SK-N-SH (cell line): Measurements from ENCODE around the gene DR1. TPM values are rescaled to one million over a fixed set of nuclear protein-coding genes. Genes with fewer than 3 reads are reported as not detected.

Experiments
- CTCF ChIA-PET: fragments of 300-600, 350-600 bp; formaldehyde crosslinking; extraction: SDS; loops from one replicate; lab custom pipeline; 2021; lab: Yijun Ruan, JAX
- POLR2A ChIA-PET: fragments of 350-600 bp; sonication (Branson Sonifier 250); formaldehyde crosslinking; extraction: SDS; loops from one replicate; lab custom pipeline; 2020; ENCODE audit warnings: antibody characterized with exemption, inconsistent platforms; lab: Yijun Ruan, JAX
- DNase-seq: peaks from one replicate; pipeline ENCODE4 v3.0.0; 2012
- H2AFZ ChIP-seq: fragments of 200-600 bp; sonication (generic); 2 replicates; pipeline ENCODE4 v1.8.1; 2016; ENCODE audit warnings: antibody characterized with exemption, mild to moderate bottlenecking, low read depth
- H3F3A ChIP-seq: fragments of 200-600 bp; sonication (generic); replicated peaks from 2 replicates; pipeline ENCODE3; 2016; ENCODE audit warnings: antibody characterized with exemption, mild to moderate bottlenecking; ENCODE audit not compliant: insufficient read depth
- H3K27ac ChIP-seq, 2 experiments: fragments of 200-500 bp in 1 of 2; fragments of 200-600 bp in 1 of 2; sonication (Bioruptor generic) in 1 of 2; sonication (generic), shearing (Covaris generic) in 1 of 2; 2 replicates each; pipeline versions ENCODE4 v1.5.1 to v1.6.1; 2014 to 2016; ENCODE audit warnings: low read depth in 2 of 2, inconsistent platforms in 1 of 2, low read length in 1 of 2, mild to moderate bottlenecking in 1 of 2, mixed read lengths in 1 of 2
- H3K27me3 ChIP-seq: fragments of 200-600 bp; sonication (generic), shearing (Covaris generic); 2 replicates; pipeline ENCODE4 v1.6.1; 2016; ENCODE audit warnings: mixed run types; ENCODE audit not compliant: insufficient read depth
- H3K36me3 ChIP-seq, 2 experiments: fragments of 200-500 bp in 1 of 2; fragments of 200-600 bp in 1 of 2; sonication (Bioruptor generic) in 1 of 2; sonication (generic) in 1 of 2; replicated peaks in 1 of 2; 2 replicates each; pipeline versions ENCODE3 to v1.5.1; 2014 to 2016; ENCODE audit warnings: low read length in 1 of 2, mild to moderate bottlenecking in 1 of 2; ENCODE audit not compliant: insufficient read depth in 2 of 2, control insufficient read depth in 1 of 2
- H3K4me1 ChIP-seq, 2 experiments: fragments of 200-500 bp in 1 of 2; fragments of 200-600 bp in 1 of 2; sonication (Bioruptor generic) in 1 of 2; sonication (generic), shearing (Covaris generic) in 1 of 2; 2 replicates each; pipeline versions ENCODE4 v1.5.1 to v1.6.1; 2014 to 2016; ENCODE audit warnings: low read depth in 1 of 2, low read length in 1 of 2, mixed run types in 1 of 2; ENCODE audit not compliant: insufficient read depth in 2 of 2, control insufficient read depth in 1 of 2
- H3K4me2 ChIP-seq: fragments of 200-600 bp; sonication (generic), shearing (Covaris generic); 2 replicates; pipeline ENCODE4 v1.6.1; 2017; ENCODE audit warnings: mixed run types
- H3K4me3 ChIP-seq, 2 experiments: fragments of 200-500 bp in 1 of 2; fragments of 200-600 bp in 1 of 2; sonication (Bioruptor generic) in 1 of 2; sonication (generic), shearing (Covaris generic) in 1 of 2; 2 replicates each; pipeline versions ENCODE4 v1.5.1 to v1.8.1; 2014 to 2016; ENCODE audit warnings: low read depth in 2 of 2, inconsistent platforms in 1 of 2, low read length in 1 of 2, mild to moderate bottlenecking in 1 of 2, mixed read lengths in 1 of 2, moderate library complexity in 1 of 2
- H3K79me2 ChIP-seq: fragments of 200-600 bp; sonication (generic); 2 replicates; pipeline ENCODE4 v1.8.1; 2017; ENCODE audit warnings: mild to moderate bottlenecking; ENCODE audit not compliant: insufficient read depth
- H3K9ac ChIP-seq: fragments of 200-600 bp; sonication (generic); 2 replicates; pipeline ENCODE4 v1.6.1; 2017; ENCODE audit warnings: mixed run types
- H3K9me2 ChIP-seq: fragments of 200-600 bp; sonication (generic); 2 replicates; pipeline ENCODE4 v1.6.1; 2017; ENCODE audit warnings: mixed run types
- H3K9me3 ChIP-seq: fragments of 200-600 bp; sonication (generic); 2 replicates; pipeline ENCODE4 v1.6.1; 2017; ENCODE audit warnings: mixed run types, mild to moderate bottlenecking, moderate library complexity
- H4K20me1 ChIP-seq: fragments of 200-600 bp; sonication (generic); 2 replicates; pipeline ENCODE4 v1.6.1; 2017; ENCODE audit warnings: mild to moderate bottlenecking, mixed run types; ENCODE audit not compliant: insufficient read depth
- CTCF ChIP-seq: fragments of 200-600 bp; sonication (generic); IDR thresholded peaks from 2 replicates; pipeline ENCODE4 v1.6.1; 2017; ENCODE audit warnings: antibody characterized with exemption, mild to moderate bottlenecking, moderate library complexity
- EP300 ChIP-seq, 2 experiments: IDR thresholded peaks; 2 replicates each; pipeline versions ENCODE4 v1.4.0 to v1.6.1; 2012; ENCODE audit warnings: borderline replicate concordance in 1 of 2, low read depth in 1 of 2, low read length in 1 of 2
- FOXJ3 ChIP-seq: sonication (generic); formaldehyde crosslinking; IDR thresholded peaks from 2 replicates; pipeline ENCODE4 v1.5.1; 2020; ENCODE audit warnings: mild to moderate bottlenecking, missing genetic modification reagents
- GATA2 ChIP-seq: sonication (generic); formaldehyde crosslinking; IDR thresholded peaks from 2 replicates; pipeline ENCODE4 v1.5.0; 2020; ENCODE audit warnings: mild to moderate bottlenecking, missing genetic modification reagents
- IRF3 ChIP-seq: fragments of 150-350 bp; IDR thresholded peaks from 2 replicates; pipeline ENCODE4 v1.6.1; 2016; ENCODE audit warnings: mild to moderate bottlenecking, low read depth, low read length
- MEF2A ChIP-seq: IDR thresholded peaks from 2 replicates; pipeline ENCODE4 v1.4.0; 2012; ENCODE audit warnings: low read depth, borderline replicate concordance
- MXI1 ChIP-seq: IDR thresholded peaks from 2 replicates; pipeline ENCODE4 v1.6.1; 2012; ENCODE audit warnings: mild to moderate bottlenecking, low read depth, low read length, improper control_type of control experiment
- NFIC ChIP-seq: IDR thresholded peaks from 2 replicates; pipeline ENCODE4 v1.4.0; 2012; ENCODE audit warnings: borderline replicate concordance
- NRF1 ChIP-seq: IDR thresholded peaks from 2 replicates; pipeline ENCODE4 v1.6.1; 2012; ENCODE audit warnings: low read depth, mild to moderate bottlenecking, low read length
- PBX3 ChIP-seq: IDR thresholded peaks from 2 replicates; pipeline ENCODE4; 2012
- RCOR1 ChIP-seq: fragments of 150-350 bp; IDR thresholded peaks from 2 replicates; pipeline ENCODE4 v1.6.1; 2017; ENCODE audit warnings: antibody characterized with exemption, low read length
- SMC3 ChIP-seq: IDR thresholded peaks from 2 replicates; pipeline ENCODE4 v1.6.1; 2012; ENCODE audit warnings: low read depth, low read length, improper control_type of control experiment
- TAF1 ChIP-seq: IDR thresholded peaks from 2 replicates; pipeline ENCODE4 v1.6.1; 2012; ENCODE audit warnings: low read depth, mild to moderate bottlenecking, low read length, moderate library complexity, borderline replicate concordance
- TEAD4 ChIP-seq: IDR thresholded peaks from 2 replicates; pipeline ENCODE4 v1.4.0; 2012; ENCODE audit warnings: mild to moderate bottlenecking, borderline replicate concordance; ENCODE audit not compliant: insufficient read depth
- USF1 ChIP-seq: IDR thresholded peaks from 2 replicates; pipeline ENCODE4 v1.4.0; 2012; ENCODE audit warnings: low read depth, borderline replicate concordance
- USF2 ChIP-seq: fragments of 150-350 bp; IDR thresholded peaks from 2 replicates; pipeline ENCODE4 v1.6.1; 2017; ENCODE audit warnings: antibody characterized with exemption, low read length, low read depth, borderline replicate concordance
- YY1 ChIP-seq: IDR thresholded peaks from 2 replicates; pipeline ENCODE4 v1.4.0; 2012; ENCODE audit warnings: low read depth, mild to moderate bottlenecking
- WGBS: methylation state at CpG from one replicate; pipeline ENCODE4 v1.1.6; 2017; ENCODE audit warnings: low lambda C conversion rate; 5-methylcytosine and 5-hydroxymethylcytosine counted together
- polyA plus RNA-seq, 3 experiments: library from polyadenylated mRNA; depleted of rRNA; stranded (reverse); fragments of >200 nt; gene quantifications; 2 replicates each; pipeline ENCODE4 v1.2.3, GENCODE V29; 2012

DR1 gene
- polyA plus RNA-seq, 1 of the 3 experiments (the other 2 are of a cell fraction) = 12.8 TPM

- Histone ChIP-seq H3K27ac (no peak overlapping the region), H3K4me1 (no peaks in the 10 kb centered on the region), H3K36me3 (no peaks in the 10 kb centered on the region), H3K79me2 (no peaks in the 10 kb centered on the region), H3F3A (no peaks in the 10 kb centered on the region), H3K27me3 (no peaks in the 10 kb centered on the region), H4K20me1 (no peaks in the 10 kb centered on the region), H3K9me3 (no peaks in the 10 kb centered on the region; the same call in 1 of the 2 replicates), H3K4me2 (no peak overlapping the region), H3K9me2 (no peaks in the 10 kb centered on the region), H3K9ac (no peak overlapping the region), H2AFZ (no peak overlapping the region), H3K4me3 (no peak overlapping the region)
- ChIA-PET CTCF (no interaction called here), POLR2A (no interaction called here)
- 16% methylated on average over 3 of the region's 4 CpGs for WGBS
- no peak for TF ChIP-seq TAF1
- no peak for TF ChIP-seq PBX3
- TF ChIP-seq RCOR1 = no peak
- no peak for TF ChIP-seq FOXJ3 (CRISPR knock-in tag)
- TF ChIP-seq NRF1 = no peak
- TF ChIP-seq MXI1 = no peak
- no peak for TF ChIP-seq CTCF
- no peak for TF ChIP-seq GATA2 (CRISPR knock-in tag)
- no peak for TF ChIP-seq IRF3
- TF ChIP-seq TEAD4 = no peak
- no peak for TF ChIP-seq MEF2A
- TF ChIP-seq USF1 = no peak
- TF ChIP-seq YY1 = no peak
- TF ChIP-seq NFIC = no peak
- TF ChIP-seq USF2 = no peak
- no peak for TF ChIP-seq SMC3
- TF ChIP-seq EP300 (IDR thresholded peaks at IDR 0.05; ENCODE audit: borderline replicate concordance in 1 of 2, low read depth in 1 of 2, low read length in 1 of 2) = no peak
- DNase-seq = no peak
These were observed 62.5 kb downstream of the DR1 start for GRCh38 chr1:93408203-93408602.
